NT2/D1 (cell line): ENCODE data around the gene COTL1.

ENCODE experiments used
- SUZ12 ChIP-seq: IDR thresholded peaks from 2 replicates; pipeline ENCODE4 v1.6.1; 2011; ENCODE audit not compliant: insufficient read length, insufficient read depth; ENCODE audit errors: extremely low read depth
- YY1 ChIP-seq: IDR thresholded peaks from 2 replicates; pipeline ENCODE4 v1.6.1; 2011; ENCODE audit not compliant: insufficient read length, insufficient read depth
- ZNF274 ChIP-seq: IDR thresholded peaks from 2 replicates; pipeline ENCODE4 v1.6.1; 2011; ENCODE audit warnings: mild to moderate bottlenecking, low read depth, low read length

DNA sequence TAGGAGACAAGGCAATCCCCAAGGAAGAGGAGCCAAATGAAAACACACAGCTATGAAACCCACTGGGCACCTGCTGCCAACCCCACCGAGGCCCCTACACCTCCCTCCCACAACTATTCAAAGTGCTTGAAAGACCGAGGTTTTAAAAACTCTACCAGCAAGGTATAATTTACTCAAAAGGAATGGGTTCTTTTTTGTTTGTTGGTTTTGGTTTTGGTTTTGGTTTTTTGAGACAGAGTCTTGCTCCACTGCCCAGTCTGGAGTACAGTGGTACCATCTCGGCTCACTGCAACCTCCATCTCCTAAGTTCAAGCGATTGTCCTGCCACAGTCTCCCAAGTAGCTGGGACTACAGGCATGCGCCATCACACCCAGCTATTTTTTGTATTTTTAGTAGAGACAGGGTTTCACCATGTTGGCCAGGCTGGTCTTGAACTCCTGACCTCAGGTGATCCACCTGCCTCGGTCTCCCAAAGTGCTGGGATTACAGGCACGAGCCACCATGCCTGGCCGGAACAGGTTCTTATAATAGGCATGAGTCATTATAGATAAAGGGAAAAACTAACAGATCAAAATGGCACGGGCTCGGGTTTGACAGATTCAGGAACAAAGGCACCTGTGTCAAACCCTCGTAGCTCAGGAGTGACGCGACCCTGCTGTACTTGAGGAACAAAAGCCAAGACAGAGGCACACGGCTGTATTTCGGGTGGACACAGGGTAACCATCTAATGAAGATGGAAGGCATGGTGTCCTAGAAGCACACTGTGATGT, 40.7 kb downstream of the COTL1 start:
- TF ChIP-seq ZNF274 (no peak), YY1 (no peak), SUZ12 (no peak)
